ENCODE measurements around the gene CHTF18.

Gene CHTF18

GRCh38 chr16:792221-792995 lies 4.0 kb downstream of the CHTF18 start:
- DNase-seq (ENCODE audit: low read depth in 2 of 2, low spot score in 1 of 2) = no peak

GRCh38 chr16:793414-793813 lies 5.0 kb downstream of the CHTF18 start:
- DNase-seq (ENCODE audit: low read depth in 2 of 2, low spot score in 1 of 2) = no peak

- no peak for DNase-seq (ENCODE audit: low read depth in 2 of 2, low spot score in 1 of 2)
Measured at GRCh38 chr16:794091-794822, 5.8 kb downstream of the CHTF18 start.

- DNase-seq (ENCODE audit: low read depth in 2 of 2, low spot score in 1 of 2) = no peak
Measured at GRCh38 chr16:794853-795466, 6.5 kb downstream of the CHTF18 start.

- DNase-seq (ENCODE audit: low read depth in 2 of 2, low spot score in 1 of 2) = no peak
Measured at GRCh38 chr16:795580-796229, 7.3 kb downstream of the CHTF18 start.

- no peak for DNase-seq (ENCODE audit: low read depth in 2 of 2, low spot score in 1 of 2)
Measured at GRCh38 chr16:796296-797119, 8.1 kb downstream of the CHTF18 start.

GRCh38 chr16:797120-797420 lies 8.7 kb downstream of the CHTF18 start:
- DNase-seq (ENCODE audit: low read depth in 2 of 2, low spot score in 1 of 2) = no peak

- no peak for DNase-seq (ENCODE audit: low read depth in 2 of 2, low spot score in 1 of 2)
Measured at GRCh38 chr16:797686-798085, 9.3 kb downstream of the CHTF18 start.

GRCh38 chr16:798666-799065 lies 10.2 kb downstream of the CHTF18 start:
- no peak for DNase-seq (ENCODE audit: low read depth in 2 of 2, low spot score in 1 of 2)

GRCh38 chr16:799111-799947 lies 10.9 kb downstream of the CHTF18 start:
- no peak for DNase-seq (ENCODE audit: low read depth in 2 of 2, low spot score in 1 of 2)

- no peak for DNase-seq (ENCODE audit: low read depth in 2 of 2, low spot score in 1 of 2)
Measured at GRCh38 chr16:799948-800833, 11.8 kb downstream of the CHTF18 start, which contains the start of gene GNG13. Gene GNG13 (minus strand): TSS chr16:800734. CDS start chr16:799077, 1,657 bp downstream.

- no peak for DNase-seq (ENCODE audit: low read depth in 2 of 2, low spot score in 1 of 2)
Measured at GRCh38 chr16:800834-801511, 12.6 kb downstream of the CHTF18 start.

GRCh38 chr16:801584-802363 lies 13.4 kb downstream of the CHTF18 start:
- DNase-seq (ENCODE audit: low read depth in 2 of 2, low spot score in 1 of 2) = no peak

GRCh38 chr16:802461-802860 lies 14.0 kb downstream of the CHTF18 start:
- no peak for DNase-seq (ENCODE audit: low read depth in 2 of 2, low spot score in 1 of 2)

- no peak for DNase-seq (ENCODE audit: low read depth in 2 of 2, low spot score in 1 of 2)
Measured at GRCh38 chr16:802914-803753, 14.7 kb downstream of the CHTF18 start.

- DNase-seq (ENCODE audit: low read depth in 2 of 2, low spot score in 1 of 2) = no peak
Measured at GRCh38 chr16:803754-804080, 15.3 kb downstream of the CHTF18 start.
